HUES48 (cell line): Measurements from ENCODE around the gene DAZAP1.

Experiments used
- H3K27ac ChIP-seq: one replicate; pipeline ENCODE4 v1.7.0; 2013; ENCODE audit warnings: low read depth, low read length, inconsistent platforms
- H3K27me3 ChIP-seq: 2 replicates; pipeline ENCODE4 v1.6.1; 2013; ENCODE audit warnings: mild to moderate bottlenecking, low read length; ENCODE audit not compliant: control insufficient read depth, insufficient read depth
- H3K36me3 ChIP-seq: 2 replicates; pipeline ENCODE4 v1.6.1; 2013; ENCODE audit warnings: low read length; ENCODE audit not compliant: control insufficient read depth, insufficient read depth
- H3K4me1 ChIP-seq: 2 replicates; pipeline ENCODE4 v1.6.1; 2013; ENCODE audit warnings: mild to moderate bottlenecking, low read length; ENCODE audit not compliant: control insufficient read depth, insufficient read depth
- H3K4me3 ChIP-seq: 2 replicates; pipeline ENCODE4 v1.5.1; 2013; ENCODE audit warnings: mild to moderate bottlenecking, low read depth, low read length
- H3K9ac ChIP-seq: 2 replicates; pipeline ENCODE4 v1.6.1; 2013; ENCODE audit warnings: mild to moderate bottlenecking, low read depth, low read length, moderate library complexity
- H3K9me3 ChIP-seq: 2 replicates; pipeline ENCODE4 v1.6.1; 2013; ENCODE audit warnings: low read length; ENCODE audit not compliant: control insufficient read depth, insufficient read depth

Gene DAZAP1

GRCh38 chr19:1387684-1388636 is 19.4 kb upstream of the DAZAP1 start:
- no peak overlapping the region for H3K27ac ChIP-seq
- no peaks in the 10 kb centered on the region for H3K27me3 ChIP-seq
- no peak overlapping the region for H3K9ac ChIP-seq
- H3K9me3 ChIP-seq: no peaks in the 10 kb centered on the region
- peaks cover 24% of the 10 kb centered on the region for H3K36me3 ChIP-seq
- peaks cover 2% of the 10 kb centered on the region; the same call in 1 of the 2 replicates for H3K4me1 ChIP-seq
- H3K4me3 ChIP-seq: no peak overlapping the region

GRCh38 chr19:1388637-1389026 is 18.8 kb upstream of the DAZAP1 start:
- Histone ChIP-seq H3K9me3 (no peaks in the 10 kb centered on the region), H3K27me3 (no peaks in the 10 kb centered on the region), H3K4me3 (no peak overlapping the region), H3K4me1 (peaks cover 2% of the 10 kb centered on the region; the same call in 1 of the 2 replicates), H3K9ac (no peak overlapping the region), H3K27ac (no peak overlapping the region), H3K36me3 (peaks cover 24% of the 10 kb centered on the region)

- Histone ChIP-seq H3K9ac (no peak overlapping the region), H3K36me3 (peaks cover 24% of the 10 kb centered on the region), H3K4me1 (peaks cover 2% of the 10 kb centered on the region; the same call in 1 of the 2 replicates), H3K4me3 (no peak overlapping the region), H3K9me3 (no peaks in the 10 kb centered on the region), H3K27ac (no peak overlapping the region), H3K27me3 (no peaks in the 10 kb centered on the region)
Observed at GRCh38 chr19:1389033-1389940, 18.1 kb upstream of the DAZAP1 start.

- Histone ChIP-seq H3K9ac (no peak overlapping the region), H3K4me1 (no peaks in the 10 kb centered on the region), H3K27me3 (no peaks in the 10 kb centered on the region), H3K27ac (no peak overlapping the region), H3K4me3 (no peak overlapping the region), H3K9me3 (no peaks in the 10 kb centered on the region), H3K36me3 (peaks cover 24% of the 10 kb centered on the region)
Observed at GRCh38 chr19:1390890-1391423, 16.4 kb upstream of the DAZAP1 start.

GRCh38 chr19:1392407-1392806 is 15.0 kb upstream of the DAZAP1 start:
- no peak overlapping the region for H3K9ac ChIP-seq
- no peaks in the 10 kb centered on the region for H3K27me3 ChIP-seq
- no peak overlapping the region for H3K4me3 ChIP-seq
- H3K36me3 ChIP-seq: peaks cover 24% of the 10 kb centered on the region
- no peaks in the 10 kb centered on the region for H3K4me1 ChIP-seq
- no peaks in the 10 kb centered on the region for H3K9me3 ChIP-seq
- no peak overlapping the region for H3K27ac ChIP-seq

GRCh38 chr19:1392939-1393530 is 14.4 kb upstream of the DAZAP1 start:
- H3K4me3 ChIP-seq: no peak overlapping the region
- peaks cover 24% of the 10 kb centered on the region for H3K36me3 ChIP-seq
- no peak overlapping the region for H3K9ac ChIP-seq
- H3K27me3 ChIP-seq: no peaks in the 10 kb centered on the region
- no peaks in the 10 kb centered on the region for H3K9me3 ChIP-seq
- H3K4me1 ChIP-seq: no peaks in the 10 kb centered on the region
- no peak overlapping the region for H3K27ac ChIP-seq

GRCh38 chr19:1393841-1394240 is 13.5 kb upstream of the DAZAP1 start:
- H3K27ac ChIP-seq: no peak overlapping the region
- H3K9ac ChIP-seq: no peak overlapping the region
- no peak overlapping the region for H3K4me3 ChIP-seq
- H3K27me3 ChIP-seq: no peaks in the 10 kb centered on the region
- H3K36me3 ChIP-seq: peaks cover 21% of the 10 kb centered on the region
- H3K9me3 ChIP-seq: no peaks in the 10 kb centered on the region
- no peaks in the 10 kb centered on the region for H3K4me1 ChIP-seq

- no peaks in the 10 kb centered on the region for H3K4me1 ChIP-seq
- peaks cover 14% of the 10 kb centered on the region for H3K36me3 ChIP-seq
- H3K9me3 ChIP-seq: no peaks in the 10 kb centered on the region
- no peaks in the 10 kb centered on the region for H3K27me3 ChIP-seq
- H3K9ac ChIP-seq: no peak overlapping the region
- no peak overlapping the region for H3K27ac ChIP-seq
- no peak overlapping the region for H3K4me3 ChIP-seq
Observed at GRCh38 chr19:1394252-1395193, 12.9 kb upstream of the DAZAP1 start.

- Histone ChIP-seq H3K4me3 (no peak overlapping the region), H3K4me1 (no peaks in the 10 kb centered on the region), H3K9me3 (no peaks in the 10 kb centered on the region), H3K9ac (no peak overlapping the region), H3K36me3 (peaks cover 13% of the 10 kb centered on the region), H3K27ac (no peak overlapping the region), H3K27me3 (no peaks in the 10 kb centered on the region)
Observed at GRCh38 chr19:1395194-1396018, 12.0 kb upstream of the DAZAP1 start.
